Fibroblast of upper back skin (primary cell): Measurements from ENCODE around the gene CSTB.
A peak's percentile ranks its signal among the peaks of the same experiment; 100 is the strongest.

Experiments
- DNase-seq: peaks from one replicate; pipeline ENCODE4 v3.0.0-alpha.2; 2013

CSTB gene

DNA sequence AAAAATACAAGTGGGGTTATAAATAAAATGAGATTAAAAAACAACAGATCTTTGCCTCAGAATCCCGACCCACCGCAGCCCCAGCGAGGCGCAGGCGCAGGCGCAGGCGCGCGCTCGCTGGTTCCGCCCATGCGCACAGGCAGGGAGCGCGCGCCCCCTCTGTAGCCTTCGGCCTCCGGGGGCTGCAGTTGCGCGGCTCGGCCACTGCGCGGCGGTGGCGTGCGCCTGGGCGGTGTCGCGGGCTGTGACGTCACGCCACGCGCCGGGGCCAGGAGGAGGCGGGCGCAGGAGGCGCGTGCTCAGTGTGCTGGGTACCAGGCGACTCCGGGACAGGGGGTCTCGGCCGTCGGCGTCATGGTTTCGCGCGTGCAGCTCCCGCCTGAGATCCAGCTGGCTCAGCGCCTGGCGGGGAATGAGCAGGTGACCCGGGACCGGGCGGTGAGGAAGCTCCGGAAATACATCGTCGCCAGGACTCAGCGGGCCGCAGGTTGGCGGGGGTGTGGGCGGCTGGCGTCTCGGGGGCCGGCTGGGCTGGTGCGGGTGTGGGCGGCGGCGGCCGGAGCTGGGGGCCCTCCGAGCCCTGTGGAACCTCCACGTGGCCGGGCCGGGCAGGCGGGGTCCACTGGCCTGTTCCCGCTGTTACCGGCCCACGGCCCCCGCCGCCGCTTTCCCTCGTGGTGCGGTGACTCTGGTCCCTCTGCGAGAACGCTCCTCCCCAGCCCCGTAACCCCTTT is 13.3 kb upstream of the CSTB start, which contains the start of gene RRP1:
RRP1 (plus strand) TSS at position 302 of the 734 bp plus-strand sequence; CDS start at position 355, 53 bp downstream.
- DNase-seq = peak; percentile 84

DNA sequence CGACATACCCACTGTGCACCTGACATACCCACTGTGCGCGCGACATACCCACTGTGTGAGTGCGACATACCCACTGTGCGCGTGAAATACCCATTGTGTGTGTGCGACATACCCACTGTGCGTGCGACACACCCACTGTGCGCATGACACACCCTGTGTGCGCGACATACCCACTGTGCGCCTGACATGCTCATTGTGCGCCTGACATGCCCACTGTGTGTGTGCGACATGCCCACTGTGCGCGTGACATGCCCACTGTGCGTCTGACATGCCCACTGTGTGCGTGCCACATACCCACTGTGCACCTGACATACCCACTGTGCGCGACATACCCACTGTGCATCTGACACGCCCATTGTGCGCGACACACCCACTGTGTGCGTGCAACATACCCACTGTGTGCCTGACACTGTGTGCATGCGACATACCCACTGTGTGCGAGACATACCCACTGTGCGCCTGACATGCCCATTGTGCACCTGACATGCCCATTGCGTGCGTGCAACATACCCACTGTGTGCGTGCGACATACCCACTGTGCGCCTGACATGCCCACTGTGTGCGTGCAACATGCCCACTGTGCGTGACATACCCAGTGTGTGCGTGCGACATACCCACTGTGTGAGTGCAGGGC is 10.8 kb upstream of the CSTB start:
- DNase-seq = no peak

DNA sequence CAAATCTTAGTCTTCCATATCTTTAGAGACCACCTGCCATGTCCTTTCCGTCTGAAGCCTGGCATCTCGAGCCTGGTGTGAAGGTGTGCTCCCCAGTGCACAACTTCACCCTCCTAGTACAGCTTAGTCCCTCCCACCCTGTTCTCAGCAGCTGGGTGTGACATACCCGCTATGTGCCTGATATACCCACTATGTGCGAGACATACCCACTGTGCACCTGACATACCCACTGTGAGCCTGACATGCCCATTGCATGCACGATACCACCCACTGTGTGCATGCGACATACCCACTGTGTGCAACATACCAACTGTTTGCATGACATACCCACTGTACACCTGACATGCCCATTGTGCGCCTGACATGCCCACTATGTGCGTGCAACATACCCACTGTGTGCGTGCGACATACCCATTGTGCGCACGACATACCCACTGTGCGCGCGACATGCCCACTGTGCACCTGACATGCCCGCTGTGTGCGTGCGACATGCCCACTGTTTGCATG is 10.2 kb upstream of the CSTB start:
- DNase-seq = no peak

DNA sequence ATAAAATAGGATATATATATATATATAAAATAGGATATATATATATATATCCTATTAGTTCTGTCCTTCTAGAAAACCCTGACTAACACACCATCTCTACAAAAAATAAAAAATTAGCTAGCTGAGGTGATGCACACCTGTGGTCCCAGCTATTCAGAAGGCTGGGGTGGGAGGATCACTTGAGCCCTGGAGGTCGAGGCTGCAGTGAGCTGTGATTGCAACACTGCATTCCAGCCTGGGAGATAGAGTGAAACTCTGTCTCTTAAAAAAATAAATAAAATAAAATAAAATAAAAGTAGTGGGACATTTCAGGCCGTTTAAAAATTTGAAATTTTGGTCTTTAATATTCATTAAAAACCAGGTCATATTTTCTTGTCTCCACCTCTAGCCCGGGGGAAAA is 9.0 kb upstream of the CSTB start:
- DNase-seq = no peak

DNA sequence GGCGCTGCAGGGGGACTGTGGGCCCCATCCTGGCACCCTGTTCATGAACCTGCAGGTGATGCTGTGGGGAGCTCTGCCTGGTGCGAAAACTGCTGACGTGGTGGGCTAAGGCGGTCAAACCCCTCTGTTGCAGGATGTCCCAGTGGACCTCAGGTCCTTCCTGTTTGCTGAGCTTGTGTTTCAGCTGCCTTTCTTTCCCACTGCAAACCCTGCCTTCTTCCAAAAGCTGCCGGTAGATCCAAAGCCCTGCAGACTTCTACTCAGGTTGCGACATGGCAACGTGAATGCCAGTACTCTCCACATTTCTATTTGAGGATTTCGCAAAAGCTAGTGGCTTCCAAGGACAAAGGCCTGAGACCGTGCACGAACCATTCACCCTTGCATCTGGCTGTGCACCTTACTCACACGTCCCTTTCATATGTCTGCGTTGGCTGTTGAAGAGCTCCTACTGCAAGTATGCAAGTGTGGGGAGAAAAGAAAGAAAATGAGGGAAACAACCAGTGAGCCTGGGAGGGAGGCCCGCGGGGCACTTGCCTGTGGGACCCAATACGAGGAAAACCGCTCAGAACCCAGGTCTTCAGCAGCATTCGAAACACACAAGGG is 7.1 kb upstream of the CSTB start:
- no peak for DNase-seq

DNA sequence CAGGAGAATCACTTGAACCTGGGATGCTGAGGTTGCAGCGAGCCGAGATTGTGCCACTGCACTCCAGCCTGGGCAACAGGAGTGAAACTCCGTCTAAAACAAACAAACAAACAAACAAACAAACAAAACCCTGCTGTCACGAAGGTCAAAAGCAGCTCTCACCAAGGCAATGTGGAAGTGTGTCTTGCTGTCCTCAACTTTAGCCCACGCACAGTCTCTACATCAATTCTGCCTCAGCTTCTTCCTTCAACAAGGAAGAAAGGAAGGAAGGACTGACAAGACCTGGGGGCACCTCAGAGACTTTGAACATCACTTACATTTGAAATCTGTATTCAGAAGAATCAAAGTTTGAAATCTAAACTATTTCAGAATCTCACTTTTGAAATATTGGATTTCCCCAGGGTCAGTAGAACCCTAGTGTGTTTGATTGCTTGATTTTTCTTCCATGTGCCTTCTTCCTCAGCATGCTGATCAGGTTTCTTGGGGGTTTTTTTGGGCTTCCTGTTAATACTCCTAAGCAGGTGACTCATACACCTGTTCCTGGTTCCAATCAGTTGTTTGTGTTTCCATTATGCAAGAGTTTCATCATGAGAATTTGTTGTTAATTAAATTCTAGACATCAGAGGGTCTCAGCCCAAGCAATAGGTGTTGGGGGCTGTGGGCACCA is 6.5 kb upstream of the CSTB start:
- DNase-seq = no peak

DNA sequence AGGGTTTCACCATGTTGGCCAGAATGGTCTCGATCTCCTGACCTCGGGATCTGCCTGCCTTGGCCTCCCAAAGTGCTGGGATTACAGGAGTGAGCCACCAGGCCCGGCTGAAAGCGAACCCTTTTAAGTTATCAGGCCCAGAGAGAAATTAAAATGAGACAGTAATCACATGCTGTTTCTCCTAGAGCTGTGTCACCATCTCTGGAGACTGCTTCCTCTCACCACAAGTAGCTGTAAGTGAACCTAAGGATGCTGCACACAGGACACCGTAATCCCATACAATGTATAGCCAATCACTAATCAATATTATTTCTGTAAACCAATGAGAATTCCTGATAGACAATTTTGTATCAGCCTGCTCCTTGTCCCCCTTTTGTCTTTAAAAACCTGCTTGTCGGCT is 5.7 kb upstream of the CSTB start:
- no peak for DNase-seq

DNA sequence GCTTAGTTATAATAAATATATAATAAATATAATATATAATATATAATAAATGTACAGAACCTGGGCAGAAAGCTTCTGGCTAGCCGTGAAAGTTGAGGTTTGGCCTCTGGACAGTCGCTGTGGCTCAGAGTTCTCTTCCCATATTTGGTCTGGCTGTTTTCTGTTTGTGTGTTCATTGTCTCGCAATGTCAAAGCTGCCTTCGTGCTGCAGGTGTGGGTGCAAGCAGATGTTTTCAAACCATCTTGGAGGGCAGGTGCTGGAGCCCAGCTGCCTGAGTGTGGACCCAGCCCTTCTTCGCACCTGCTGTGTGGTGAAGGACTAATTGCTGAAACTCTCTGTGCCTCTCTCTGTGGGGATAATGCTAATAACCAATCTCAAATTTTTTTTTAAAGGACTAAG is 3.6 kb upstream of the CSTB start:
- DNase-seq = no peak

DNA sequence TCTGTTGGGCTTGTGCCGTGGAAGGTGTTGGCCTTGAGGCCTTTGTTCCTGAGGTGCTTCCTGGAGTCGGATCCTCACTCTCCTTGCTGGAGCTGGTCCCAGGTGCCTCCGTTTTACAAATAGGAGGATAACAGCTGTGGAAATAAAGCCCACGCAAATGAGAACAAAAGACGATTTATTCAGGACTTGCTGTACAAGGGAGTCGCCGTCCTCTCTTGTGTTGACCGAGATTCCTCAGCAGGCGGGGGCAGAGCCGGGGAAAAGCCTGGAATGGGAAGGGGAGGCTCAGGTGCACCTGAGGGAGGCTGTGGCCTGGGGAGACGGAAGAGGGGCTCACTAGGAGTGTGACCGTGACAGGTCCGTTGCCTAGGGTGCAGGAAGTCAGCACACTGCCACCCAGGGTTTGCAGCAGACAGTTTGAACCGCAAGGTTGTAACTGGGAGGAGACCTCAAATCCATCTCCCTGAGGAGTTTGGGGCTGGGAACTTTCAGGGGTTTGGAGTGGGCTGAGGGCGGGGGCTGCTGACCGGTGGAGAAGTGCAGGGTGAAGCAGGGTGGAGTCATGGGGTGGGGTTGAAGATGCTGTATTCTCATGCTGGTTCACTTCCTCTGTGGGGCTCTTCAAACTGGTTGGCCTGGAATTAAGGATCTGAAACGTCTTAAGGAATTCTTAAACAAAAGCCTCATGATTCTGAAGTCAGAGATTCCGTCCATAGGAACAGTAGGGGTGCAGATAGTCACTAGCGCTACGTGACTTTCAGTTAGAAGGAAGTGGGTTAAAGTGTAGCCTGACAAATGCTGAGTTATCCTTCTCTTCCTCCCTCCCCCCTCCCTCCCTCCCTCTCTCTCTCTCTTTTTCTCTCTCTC is 2.6 kb upstream of the CSTB start:
- peak; percentile 10 for DNase-seq

DNA sequence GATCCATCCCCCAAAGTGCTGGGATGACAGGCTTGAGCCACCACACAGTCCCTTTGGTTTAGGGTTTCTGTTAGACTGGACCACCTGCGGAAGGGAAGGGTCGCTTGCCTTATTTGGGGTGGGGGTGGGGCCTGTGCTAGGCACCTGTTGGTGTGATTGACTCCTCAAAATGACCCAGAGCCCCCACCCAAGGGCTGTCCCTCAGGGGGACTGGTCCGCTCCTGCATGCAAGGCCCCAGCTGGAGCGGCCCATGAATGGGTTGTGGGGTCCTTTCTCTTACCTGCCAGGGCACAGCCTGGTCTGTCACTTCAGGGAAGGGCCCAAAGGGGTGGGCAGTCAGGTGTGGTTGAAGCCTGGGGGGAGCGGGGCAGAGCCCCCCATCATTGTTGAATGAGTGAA is 1.8 kb upstream of the CSTB start:
- no peak for DNase-seq

DNA sequence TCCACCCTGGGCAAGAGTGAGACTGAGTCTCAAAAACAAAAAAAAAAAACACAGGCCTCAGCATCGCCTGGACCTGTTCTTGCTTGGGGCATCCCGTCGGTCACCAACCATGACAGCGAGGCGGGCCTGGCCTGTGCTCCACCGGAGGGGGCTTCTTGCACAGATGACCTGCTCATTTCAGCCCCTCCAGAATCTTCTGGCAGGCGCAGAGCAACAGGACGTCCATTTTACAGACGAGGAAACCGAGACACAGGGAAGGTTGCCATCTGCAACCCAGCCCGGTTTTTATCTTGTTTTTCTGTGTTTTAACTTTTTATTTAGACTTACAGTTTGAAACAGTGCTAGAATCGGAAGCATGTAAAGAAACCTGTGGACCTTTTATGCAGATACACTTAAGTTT is 918 bp downstream of the CSTB start:
- no peak for DNase-seq

DNA sequence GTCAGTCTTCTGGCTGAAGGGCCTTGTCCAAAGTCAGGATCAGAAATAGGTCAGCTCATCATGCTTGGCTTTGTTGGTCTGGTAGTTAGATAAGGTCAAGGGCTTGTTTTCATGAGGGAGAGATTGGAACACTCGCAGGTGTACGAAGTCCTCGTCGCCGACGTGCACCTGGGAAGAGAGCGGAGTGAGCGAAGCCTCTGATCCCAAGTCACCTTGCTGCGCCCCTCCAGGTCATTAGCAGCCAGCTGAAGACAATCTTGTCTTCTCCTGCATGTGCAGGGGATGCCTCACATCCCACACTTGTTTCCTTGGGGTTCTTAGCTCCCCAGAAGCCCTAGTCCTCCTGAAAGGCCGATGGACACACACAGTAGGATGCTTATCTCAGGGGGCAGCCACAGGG is 1.9 kb downstream of the CSTB start:
- no peak for DNase-seq

DNA sequence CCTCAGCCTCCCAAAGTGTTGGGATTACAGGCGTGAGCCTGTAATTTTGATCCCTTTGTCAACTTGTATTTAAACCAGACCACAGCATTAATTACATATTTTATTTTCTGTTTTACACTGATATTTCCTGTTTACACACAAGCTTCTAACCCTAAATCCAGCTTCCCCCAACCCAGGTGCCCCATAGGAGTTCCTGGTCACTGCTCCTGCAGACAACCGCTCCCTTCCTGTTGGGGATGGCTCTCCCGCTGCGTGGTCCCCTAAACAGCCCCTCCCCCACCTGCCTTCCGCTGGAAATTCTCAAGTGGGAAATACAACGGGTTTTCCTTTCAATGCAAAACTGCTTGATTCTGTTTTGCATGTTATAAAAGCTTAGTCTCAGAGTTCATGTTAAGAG is 3.7 kb downstream of the CSTB start:
- no peak for DNase-seq

DNA sequence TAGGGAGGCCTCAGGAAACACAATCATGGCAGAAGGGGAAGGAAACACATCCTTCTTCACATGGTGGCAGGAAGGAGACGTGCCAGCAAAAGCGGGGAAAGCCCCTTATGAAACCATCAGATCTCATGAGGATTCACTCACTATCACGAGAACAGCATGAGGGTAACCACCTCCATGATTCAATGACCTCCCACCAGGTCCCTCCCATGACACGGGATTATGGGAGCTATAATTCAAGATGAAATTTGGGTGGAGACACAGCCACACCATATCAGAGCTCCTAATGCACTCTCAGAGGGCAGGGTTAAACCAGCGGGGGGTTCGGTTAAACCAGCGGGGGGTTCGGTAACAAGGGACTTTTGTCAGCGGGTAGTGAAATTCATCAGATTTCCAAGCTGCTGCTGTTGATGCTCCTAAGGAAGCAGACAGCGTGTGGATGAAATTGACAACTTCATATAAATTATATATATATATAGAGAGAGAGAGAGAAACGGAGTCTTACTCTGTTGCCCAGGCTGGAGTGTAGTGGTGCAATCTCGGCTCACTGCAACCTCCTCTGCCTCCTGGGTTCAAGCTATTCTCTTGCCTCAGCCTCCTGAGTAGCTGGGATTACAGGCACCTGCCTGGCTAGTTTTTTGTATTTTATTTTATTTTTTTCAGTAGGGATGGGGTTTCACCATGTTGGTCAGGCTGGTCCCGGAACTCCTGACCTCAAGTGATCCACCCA is 4.2 kb downstream of the CSTB start:
- DNase-seq = no peak

DNA sequence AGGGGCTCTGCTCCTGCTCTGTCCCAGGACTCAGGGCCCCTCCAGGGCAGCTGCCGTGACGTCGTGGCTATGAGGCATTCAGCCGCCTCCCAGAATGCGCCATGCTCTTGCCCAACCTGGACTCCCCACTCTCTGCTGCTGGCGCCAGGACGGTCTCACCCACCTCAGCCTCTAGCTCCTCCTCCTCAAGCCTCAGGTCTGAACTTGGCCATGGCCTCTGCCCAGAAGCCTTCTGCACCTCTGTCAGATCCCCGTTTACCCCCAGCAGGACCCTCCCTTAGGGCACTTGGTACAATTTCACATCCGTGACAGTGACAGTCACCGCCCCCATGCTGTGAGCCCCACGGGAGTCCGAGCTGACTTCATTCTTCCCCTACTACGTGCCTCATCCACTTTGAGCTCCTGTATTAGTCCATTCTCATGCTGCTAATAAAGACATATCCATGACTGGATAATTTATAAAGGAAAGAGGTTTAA is 4.9 kb downstream of the CSTB start:
- no peak for DNase-seq

DNA sequence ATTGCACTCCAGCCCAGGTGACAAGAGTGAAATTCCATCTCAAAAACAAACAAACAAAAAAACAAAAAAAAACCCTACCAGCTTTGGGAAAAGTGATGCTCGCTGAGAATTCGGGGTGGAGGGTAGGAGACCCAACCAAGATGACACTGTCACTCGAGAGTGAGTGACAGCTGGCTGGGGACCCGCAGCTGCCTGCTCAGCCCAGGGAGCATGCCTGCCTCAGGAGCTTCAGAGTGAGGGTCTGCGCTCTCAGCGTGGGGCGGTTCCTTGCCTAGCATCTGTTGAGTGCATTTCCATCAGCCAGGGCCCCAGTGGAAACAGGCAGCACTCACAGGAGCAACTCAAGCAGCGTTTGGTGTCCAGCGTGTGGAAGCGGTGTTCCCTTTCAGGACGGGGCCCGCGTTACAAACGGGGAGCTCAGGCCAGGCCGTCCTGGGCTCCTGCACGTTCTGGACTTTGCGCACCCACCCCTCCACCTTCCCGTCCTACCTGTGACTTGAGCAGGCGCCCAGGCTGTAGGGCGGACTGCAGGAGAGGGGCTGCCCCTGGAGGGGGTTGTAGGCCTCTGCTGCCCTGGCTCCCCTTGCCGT is 5.9 kb downstream of the CSTB start:
- no peak for DNase-seq

DNA sequence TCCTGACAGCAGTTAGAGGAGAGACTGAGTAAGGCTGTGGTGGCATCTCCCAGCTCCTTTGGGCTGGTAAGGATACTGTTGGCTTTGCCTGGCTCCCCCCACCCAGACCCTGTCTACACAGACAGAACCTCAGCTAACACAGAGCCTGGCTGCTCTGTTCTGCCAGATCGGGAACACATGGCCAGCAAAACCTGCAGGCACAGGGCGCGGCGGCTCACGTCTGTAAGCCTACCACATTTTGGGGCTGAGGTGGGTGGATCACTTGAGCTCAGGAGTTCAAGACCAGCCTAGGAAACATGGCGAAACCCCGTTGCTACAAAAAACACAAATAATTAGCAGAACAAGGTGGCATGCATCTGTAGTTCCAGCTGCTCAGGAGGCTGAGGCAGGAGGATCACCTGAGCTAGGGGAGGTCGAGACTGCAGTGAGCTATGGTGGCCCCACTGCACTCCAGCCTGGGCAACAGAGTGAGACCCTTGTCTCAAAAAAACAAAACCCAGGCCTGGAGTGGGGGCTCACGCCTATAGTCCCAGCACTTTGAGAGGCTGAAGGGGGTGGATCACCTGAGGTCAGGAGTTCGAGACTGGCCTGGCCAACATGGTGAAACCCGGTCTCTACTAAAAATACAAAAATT is 6.7 kb downstream of the CSTB start:
- no peak for DNase-seq

DNA sequence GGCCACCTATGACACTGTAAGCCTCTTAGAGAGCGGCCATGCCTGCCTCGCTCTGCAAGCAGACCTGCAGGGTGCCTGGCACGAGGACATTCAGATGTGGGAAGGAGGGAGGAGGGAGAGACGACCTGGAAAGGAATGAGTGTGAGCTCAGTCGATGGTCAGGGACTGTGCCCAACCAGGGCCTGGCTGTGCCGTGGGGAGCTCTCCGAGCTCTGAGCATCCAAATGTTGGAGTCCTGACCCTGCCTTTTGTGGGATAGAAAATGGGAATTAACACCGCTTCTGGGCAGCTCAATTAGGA is 7.3 kb downstream of the CSTB start:
- no peak for DNase-seq

DNA sequence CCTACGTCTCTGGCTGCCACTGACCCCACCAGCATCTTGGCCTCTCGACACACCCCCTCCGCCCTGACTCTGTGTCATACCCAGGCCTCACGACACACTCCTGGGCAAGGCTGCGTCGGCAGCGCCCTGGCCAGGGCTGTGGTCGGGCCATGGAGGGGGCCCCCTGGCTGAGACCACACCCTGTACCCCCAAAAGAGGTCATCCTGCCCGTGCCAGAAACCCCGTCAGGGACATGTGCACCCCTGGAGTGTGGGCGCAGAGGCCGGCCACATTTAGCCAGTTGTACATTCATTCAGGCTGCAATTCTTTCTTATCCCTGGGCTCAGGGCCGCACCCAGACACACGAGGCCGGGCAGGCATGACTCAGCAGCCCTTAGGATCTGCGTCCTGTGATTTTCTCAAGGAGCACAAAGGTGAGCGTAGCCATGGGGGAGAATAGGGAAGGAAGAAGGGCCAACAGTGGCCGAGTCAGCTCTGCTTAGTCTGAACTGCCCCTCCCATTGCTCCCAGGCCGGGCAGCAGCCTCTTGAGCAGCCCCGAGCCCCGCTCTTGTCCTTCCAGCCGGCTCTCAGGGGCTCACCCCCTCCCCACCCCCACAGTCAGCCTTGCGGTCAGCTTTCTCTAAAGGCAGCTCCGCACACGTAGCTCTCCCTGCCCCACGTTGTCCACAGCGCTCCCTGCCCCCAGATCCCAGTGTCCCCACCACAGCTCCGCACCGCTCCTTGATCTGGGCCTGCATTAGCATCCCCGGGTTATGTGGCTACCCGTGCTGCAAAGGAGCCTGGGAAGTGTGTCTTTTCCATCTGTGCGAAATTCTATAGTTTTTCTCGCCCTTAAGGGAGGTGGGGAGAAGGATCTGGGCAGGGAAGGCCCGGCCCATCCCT is 7.9 kb downstream of the CSTB start:
- DNase-seq = peak; percentile 72

DNA sequence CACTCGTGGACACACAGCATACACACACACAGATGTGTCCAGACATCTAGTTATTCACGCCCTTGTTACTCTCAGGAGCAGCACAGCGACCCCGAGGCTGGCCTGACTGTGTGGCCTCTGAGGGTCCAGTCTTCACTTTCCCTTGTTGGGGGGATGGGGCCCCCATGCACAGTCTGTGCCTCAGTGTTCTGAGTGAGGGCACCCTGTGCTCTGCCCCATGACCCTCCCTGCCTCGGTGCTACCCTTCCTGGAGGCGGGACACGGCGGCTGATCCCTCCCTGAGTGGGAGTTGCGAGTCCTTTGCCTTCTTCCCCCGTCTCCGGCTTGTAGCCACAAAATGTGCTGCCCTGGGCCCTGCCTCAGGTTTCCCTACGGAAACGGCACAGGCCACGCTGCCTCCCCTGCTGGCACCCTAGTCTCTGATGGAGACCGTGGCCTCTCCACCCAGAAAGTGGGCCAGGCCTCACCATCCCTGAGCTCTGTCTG is 8.6 kb downstream of the CSTB start:
- DNase-seq = no peak
